ENCODE results near the gene TTYH3.

Gene TTYH3

GRCh38 chr7:2651336-2651735 lies 19.6 kb downstream of the TTYH3 start:
- DNase-seq: no peak

- no peak for DNase-seq
These were observed 20.3 kb downstream of the TTYH3 start for GRCh38 chr7:2651847-2652735.

- DNase-seq: no peak
These were observed 20.9 kb downstream of the TTYH3 start for GRCh38 chr7:2652736-2653060.

- no peak for DNase-seq
These were observed 22.3 kb downstream of the TTYH3 start for GRCh38 chr7:2654059-2654458.

- no peak for DNase-seq
These were observed 24.3 kb downstream of the TTYH3 start for GRCh38 chr7:2655870-2656614.

- DNase-seq: no peak
These were observed 25.4 kb downstream of the TTYH3 start for GRCh38 chr7:2657208-2657607.

- DNase-seq: no peak
These were observed 26.3 kb downstream of the TTYH3 start for GRCh38 chr7:2657920-2658671.

- DNase-seq: no peak
These were observed 27.2 kb downstream of the TTYH3 start for GRCh38 chr7:2658941-2659340.

- DNase-seq: no peak
These were observed 28.0 kb downstream of the TTYH3 start for GRCh38 chr7:2659556-2660358.

GRCh38 chr7:2660359-2661095 lies 28.7 kb downstream of the TTYH3 start:
- DNase-seq: no peak

GRCh38 chr7:2661096-2661449 lies 29.3 kb downstream of the TTYH3 start:
- no peak for DNase-seq

GRCh38 chr7:2661602-2662272 lies 30.0 kb downstream of the TTYH3 start:
- no peak for DNase-seq

- DNase-seq: no peak
These were observed 30.7 kb downstream of the TTYH3 start for GRCh38 chr7:2662273-2663120.

GRCh38 chr7:2663121-2663886 lies 31.5 kb downstream of the TTYH3 start:
- DNase-seq: no peak

- DNase-seq: no peak
These were observed 32.2 kb downstream of the TTYH3 start for GRCh38 chr7:2663960-2664359.

GRCh38 chr7:2665359-2665791 lies 33.6 kb downstream of the TTYH3 start:
- no peak for DNase-seq

GRCh38 chr7:2666155-2666554 lies 34.4 kb downstream of the TTYH3 start:
- DNase-seq: no peak

GRCh38 chr7:2666588-2667250 lies 34.9 kb downstream of the TTYH3 start:
- DNase-seq: no peak

GRCh38 chr7:2667843-2668242 lies 36.1 kb downstream of the TTYH3 start:
- no peak for DNase-seq

Measured in bone marrow (tissue), 2 donors.